Measurements from ENCODE around the gene EPOP.

Gene EPOP

GRCh38 chr17:38676706-38677504 lies 2.1 kb upstream of the EPOP start:
- Histone ChIP-seq H3K4me3 (IDR thresholded peaks at IDR 0.05; ENCODE audit: insufficient read depth, low read depth, low read length) (no peak overlapping the region), H3K27me3 (ENCODE audit: insufficient read depth, low read depth) (no peaks in the 10 kb centered on the region), H3K36me3 (ENCODE audit: insufficient read depth) (no peaks in the 10 kb centered on the region), H3K79me2 (ENCODE audit: insufficient read depth, low read depth) (no peaks in the 10 kb centered on the region), H3K4me2 (peak overlapping the region; percentile 2; the same call in 1 of the 2 replicates), H3K9ac (no peak overlapping the region), H2AFZ (ENCODE audit: low read depth) (peak overlapping the region; percentile 71), H3K27ac (peak overlapping the region; percentile 24; the same call in 1 of the 2 replicates), H4K20me1 (ENCODE audit: insufficient read depth) (no peaks in the 10 kb centered on the region), H3K4me1 (ENCODE audit: low read depth, poor library complexity, severe bottlenecking) (peaks cover 45% of the 10 kb centered on the region)
- TF ChIP-seq, protein P1, sequence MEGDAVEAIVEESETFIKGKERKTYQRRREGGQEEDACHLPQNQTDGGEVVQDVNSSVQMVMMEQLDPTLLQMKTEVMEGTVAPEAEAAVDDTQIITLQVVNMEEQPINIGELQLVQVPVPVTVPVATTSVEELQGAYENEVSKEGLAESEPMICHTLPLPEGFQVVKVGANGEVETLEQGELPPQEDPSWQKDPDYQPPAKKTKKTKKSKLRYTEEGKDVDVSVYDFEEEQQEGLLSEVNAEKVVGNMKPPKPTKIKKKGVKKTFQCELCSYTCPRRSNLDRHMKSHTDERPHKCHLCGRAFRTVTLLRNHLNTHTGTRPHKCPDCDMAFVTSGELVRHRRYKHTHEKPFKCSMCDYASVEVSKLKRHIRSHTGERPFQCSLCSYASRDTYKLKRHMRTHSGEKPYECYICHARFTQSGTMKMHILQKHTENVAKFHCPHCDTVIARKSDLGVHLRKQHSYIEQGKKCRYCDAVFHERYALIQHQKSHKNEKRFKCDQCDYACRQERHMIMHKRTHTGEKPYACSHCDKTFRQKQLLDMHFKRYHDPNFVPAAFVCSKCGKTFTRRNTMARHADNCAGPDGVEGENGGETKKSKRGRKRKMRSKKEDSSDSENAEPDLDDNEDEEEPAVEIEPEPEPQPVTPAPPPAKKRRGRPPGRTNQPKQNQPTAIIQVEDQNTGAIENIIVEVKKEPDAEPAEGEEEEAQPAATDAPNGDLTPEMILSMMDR (conservative IDR thresholded peaks at IDR 0.05; ENCODE audit: low read depth, low read length) = peak; percentile 96

- Histone ChIP-seq H3K36me3 (ENCODE audit: insufficient read depth) (no peaks in the 10 kb centered on the region), H2AFZ (ENCODE audit: low read depth) (peak overlapping the region; percentile 79), H3K4me1 (ENCODE audit: low read depth, poor library complexity, severe bottlenecking) (peaks cover 41% of the 10 kb centered on the region), H3K27ac (peak overlapping the region; percentile 61), H3K9ac (peak overlapping the region; percentile 78), H3K4me3 (IDR thresholded peaks at IDR 0.05; ENCODE audit: insufficient read depth, low read depth, low read length) (no peak overlapping the region), H3K27me3 (ENCODE audit: insufficient read depth, low read depth) (peaks cover 16% of the 10 kb centered on the region; the same call in 1 of the 2 replicates), H3K4me2 (peak overlapping the region; percentile 96), H3K79me2 (ENCODE audit: insufficient read depth, low read depth) (no peaks in the 10 kb centered on the region), H4K20me1 (ENCODE audit: insufficient read depth) (no peaks in the 10 kb centered on the region)
- TF ChIP-seq, protein P1 (conservative IDR thresholded peaks at IDR 0.05; ENCODE audit: low read depth, low read length) = peak; percentile 41
These were observed 576 bp downstream of the EPOP start for GRCh38 chr17:38674014-38674748.

DNA sequence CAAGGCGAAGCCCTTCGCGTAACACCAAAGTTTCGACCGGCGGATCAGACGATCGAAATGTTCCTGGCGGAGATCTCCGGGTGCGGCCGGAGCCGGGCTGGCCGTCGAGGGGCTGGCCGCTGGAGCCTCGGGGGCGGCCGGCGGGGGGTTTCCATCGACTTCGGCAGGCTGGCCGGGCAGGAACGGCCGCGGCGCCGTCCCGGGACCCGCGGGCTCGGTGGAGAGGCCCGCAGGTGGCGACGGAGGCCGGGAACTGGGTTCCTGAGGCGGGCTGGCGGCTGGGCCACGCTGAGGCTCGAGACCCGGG lies 1.1 kb downstream of the EPOP start:
- Histone ChIP-seq H3K9ac (peak overlapping the region; percentile 78), H4K20me1 (ENCODE audit: insufficient read depth) (no peaks in the 10 kb centered on the region), H3K4me1 (ENCODE audit: low read depth, poor library complexity, severe bottlenecking) (peaks cover 41% of the 10 kb centered on the region), H3K36me3 (ENCODE audit: insufficient read depth) (no peaks in the 10 kb centered on the region), H3K27me3 (ENCODE audit: insufficient read depth, low read depth) (peaks cover 18% of the 10 kb centered on the region; the same call in 1 of the 2 replicates), H3K27ac (peak overlapping the region; percentile 61; the same call in 1 of the 2 replicates), H3K79me2 (ENCODE audit: insufficient read depth, low read depth) (no peaks in the 10 kb centered on the region), H2AFZ (ENCODE audit: low read depth) (peak overlapping the region; percentile 79), H3K4me2 (peak overlapping the region; percentile 96), H3K4me3 (IDR thresholded peaks at IDR 0.05; ENCODE audit: insufficient read depth, low read depth, low read length) (no peak overlapping the region)
- TF ChIP-seq, protein P1 (conservative IDR thresholded peaks at IDR 0.05; ENCODE audit: low read depth, low read length) = no peak

DNA sequence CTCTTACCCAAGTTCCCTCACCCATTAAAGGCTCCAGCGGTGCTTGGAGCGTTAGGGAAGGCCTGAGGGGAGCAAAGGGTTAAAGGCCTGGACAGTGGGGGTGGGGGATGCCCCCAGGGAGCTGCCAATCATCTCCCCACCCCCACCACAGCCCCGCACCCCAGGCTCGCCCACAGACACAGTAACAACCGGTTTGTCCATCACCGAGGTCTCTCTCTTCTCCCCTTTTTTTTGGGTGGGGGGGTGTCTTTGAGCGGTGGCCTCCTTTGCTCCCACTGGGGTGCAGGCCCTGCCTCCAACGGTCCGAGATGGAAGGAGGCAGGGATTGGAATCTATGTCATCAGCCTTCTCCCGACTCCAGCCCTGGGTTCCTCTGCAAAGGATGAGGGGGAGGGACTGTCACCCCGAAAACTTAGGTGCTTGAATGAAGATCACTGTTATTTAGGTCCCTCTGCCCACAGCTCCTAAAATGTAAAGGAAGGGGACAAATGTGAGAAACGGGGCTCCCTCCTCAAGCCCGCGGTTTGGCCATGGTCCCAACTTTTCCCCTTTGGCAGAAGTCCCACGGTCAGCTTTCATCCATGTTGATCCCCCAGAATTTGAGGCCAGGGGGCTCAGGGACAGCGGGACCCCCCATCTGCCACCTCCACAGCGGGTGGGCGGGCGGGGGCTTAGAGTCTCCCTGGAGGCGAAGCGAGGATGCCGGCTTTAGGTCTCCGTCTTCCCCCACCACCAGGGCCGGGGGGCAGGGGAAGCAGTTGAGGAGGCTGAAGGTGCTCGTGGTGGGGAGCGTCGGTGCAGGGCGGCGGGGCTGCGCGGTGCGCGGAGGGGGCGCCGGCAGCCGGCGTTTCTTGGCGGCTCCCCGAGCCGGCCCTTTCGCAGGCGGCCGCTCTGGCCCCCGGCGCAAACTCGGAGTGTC lies 1.7 kb downstream of the EPOP start:
- H3K79me2 ChIP-seq (ENCODE audit: insufficient read depth, low read depth) = no peaks in the 10 kb centered on the region
- no peaks in the 10 kb centered on the region for H3K36me3 ChIP-seq (ENCODE audit: insufficient read depth)
- no peaks in the 10 kb centered on the region for H4K20me1 ChIP-seq (ENCODE audit: insufficient read depth)
- no peak overlapping the region for H3K4me3 ChIP-seq (IDR thresholded peaks at IDR 0.05; ENCODE audit: insufficient read depth, low read depth, low read length)
- H3K9ac ChIP-seq = no peak overlapping the region
- H3K27ac ChIP-seq = no peak overlapping the region
- TF ChIP-seq, protein P1 (conservative IDR thresholded peaks at IDR 0.05; ENCODE audit: low read depth, low read length) = no peak
- H3K4me1 ChIP-seq (ENCODE audit: low read depth, poor library complexity, severe bottlenecking) = peaks cover 39% of the 10 kb centered on the region
- peak overlapping the region; percentile 96 for H3K4me2 ChIP-seq
- H3K27me3 ChIP-seq (ENCODE audit: insufficient read depth, low read depth) = peaks cover 18% of the 10 kb centered on the region; the same call in 1 of the 2 replicates
- no peak overlapping the region for H2AFZ ChIP-seq (ENCODE audit: low read depth)

Data from KMS-11 (cell line).